H9 (cell line): ENCODE measurements around the gene REG4. TPM values are rescaled to one million over a fixed set of nuclear protein-coding genes. Genes with fewer than 3 reads are reported as not detected.
"Not testable (repeated sequence)": the region's sequence is repeated elsewhere in the genome, so short reads cannot be mapped to it uniquely, and the experiment has no call there.

Source experiments
- DNase-seq: peaks from one replicate; pipeline ENCODE4 v3.0.0-alpha.2; 2017
- H2AFZ ChIP-seq: one replicate; pipeline ENCODE4 v1.6.1; 2013; ENCODE audit warnings: mild to moderate bottlenecking, low read length, control low read depth, moderate library complexity
- H2AK5ac ChIP-seq: 2 replicates; pipeline ENCODE4 v1.6.1; 2013; ENCODE audit warnings: low read length, control low read depth, mixed read lengths; ENCODE audit not compliant: insufficient read length
- H2BK120ac ChIP-seq: one replicate; pipeline ENCODE4 v1.6.1; 2013; ENCODE audit warnings: low read depth, mild to moderate bottlenecking, low read length, control low read depth, inconsistent platforms; ENCODE audit not compliant: poor library complexity, severe bottlenecking
- H2BK12ac ChIP-seq: 2 replicates; pipeline ENCODE4 v1.6.1; 2013; ENCODE audit warnings: low read length, control low read depth, mixed read lengths, low read depth; ENCODE audit not compliant: insufficient read length
- H2BK15ac ChIP-seq: 2 replicates; pipeline ENCODE4 v1.6.1; 2013; ENCODE audit warnings: low read depth, low read length, control low read depth
- H2BK20ac ChIP-seq: one replicate; pipeline ENCODE4 v1.6.1; 2013; ENCODE audit warnings: low read depth, mild to moderate bottlenecking, low read length, control low read depth, inconsistent platforms; ENCODE audit not compliant: poor library complexity, severe bottlenecking
- H2BK5ac ChIP-seq: 2 replicates; pipeline ENCODE4 v1.6.1; 2013; ENCODE audit warnings: low read length, control low read depth, mixed read lengths; ENCODE audit not compliant: insufficient read length
- H3K14ac ChIP-seq: 2 replicates; pipeline ENCODE4 v1.6.1; 2013; ENCODE audit warnings: low read length, control low read depth; ENCODE audit not compliant: insufficient read depth
- H3K18ac ChIP-seq: 2 replicates; pipeline ENCODE4 v1.6.1; 2013; ENCODE audit warnings: low read depth, mild to moderate bottlenecking, mixed read lengths, low read length, control low read depth; ENCODE audit not compliant: insufficient read length
- H3K23ac ChIP-seq: 2 replicates; pipeline ENCODE4 v1.6.1; 2013; ENCODE audit warnings: low read length, control low read depth, mixed read lengths, low read depth; ENCODE audit not compliant: insufficient read length
- H3K23me2 ChIP-seq: 2 replicates; pipeline ENCODE4 v1.6.1; 2013; ENCODE audit warnings: low read depth, mild to moderate bottlenecking, mixed read lengths, low read length, control low read depth; ENCODE audit not compliant: insufficient read length, poor library complexity, severe bottlenecking
- H3K27ac ChIP-seq: 2 replicates; pipeline ENCODE4 v1.5.1; 2013; ENCODE audit warnings: low read length, control low read depth, mixed read lengths, low read depth; ENCODE audit not compliant: insufficient read length
- H3K27me3 ChIP-seq: 2 replicates; pipeline ENCODE4 v1.6.1; 2013; ENCODE audit warnings: low read length, control low read depth, inconsistent platforms; ENCODE audit not compliant: insufficient read depth
- H3K4ac ChIP-seq: 2 replicates; pipeline ENCODE4 v1.6.1; 2013; ENCODE audit warnings: low read depth, mild to moderate bottlenecking, control low read depth, inconsistent platforms, low read length, moderate library complexity
- H3K4me1 ChIP-seq: 2 replicates; pipeline ENCODE4 v1.6.1; 2013; ENCODE audit warnings: low read length, control low read depth, inconsistent platforms; ENCODE audit not compliant: insufficient read depth
- H3K4me2 ChIP-seq: 2 replicates; pipeline ENCODE4 v1.6.1; 2013; ENCODE audit warnings: low read length, control low read depth, mixed read lengths; ENCODE audit not compliant: insufficient read length, insufficient read depth
- H3K56ac ChIP-seq: 2 replicates; pipeline ENCODE4 v1.6.1; 2013; ENCODE audit warnings: low read depth, mild to moderate bottlenecking, mixed read lengths, low read length, control low read depth; ENCODE audit not compliant: insufficient read length
- H3K79me1 ChIP-seq: 2 replicates; pipeline ENCODE4 v1.6.1; 2013; ENCODE audit warnings: low read depth, mild to moderate bottlenecking, moderate library complexity, low read length, control low read depth, inconsistent platforms; ENCODE audit not compliant: insufficient read depth, poor library complexity, severe bottlenecking
- H3K79me2 ChIP-seq: 2 replicates; pipeline ENCODE4 v1.6.1; 2013; ENCODE audit warnings: low read length, control low read depth, inconsistent platforms; ENCODE audit not compliant: insufficient read depth
- H3K9ac ChIP-seq: 2 replicates; pipeline ENCODE4 v1.6.1; 2013; ENCODE audit warnings: low read length, control low read depth, mixed read lengths; ENCODE audit not compliant: insufficient read length; ENCODE audit errors: extremely low read depth
- H3K9me3 ChIP-seq: one replicate; pipeline ENCODE4 v1.6.1; 2013; ENCODE audit warnings: low read depth, low read length, inconsistent platforms; ENCODE audit not compliant: control insufficient read depth
- H3T11ph ChIP-seq: one replicate; pipeline ENCODE4 v1.6.1; 2013; ENCODE audit warnings: mild to moderate bottlenecking, low read length, control low read depth, inconsistent platforms
- H4K20me1 ChIP-seq: one replicate; pipeline ENCODE4 v1.6.1; 2013; ENCODE audit not compliant: control insufficient read depth, insufficient read length, insufficient read depth
- H4K5ac ChIP-seq: 2 replicates; pipeline ENCODE4 v1.6.1; 2013; ENCODE audit warnings: low read depth, mild to moderate bottlenecking, mixed read lengths, low read length, control low read depth; ENCODE audit not compliant: insufficient read length
- H4K8ac ChIP-seq: replicated peaks from 2 replicates; pipeline ENCODE4 v1.6.1; 2013; ENCODE audit warnings: low read length, control low read depth, mixed read lengths, low read depth; ENCODE audit not compliant: insufficient read length
- H4K91ac ChIP-seq: 2 replicates; pipeline ENCODE4 v1.6.1; 2013; ENCODE audit warnings: low read depth, mild to moderate bottlenecking, moderate library complexity, mixed read lengths, low read length, control low read depth; ENCODE audit not compliant: insufficient read length
- H3K27ac Mint-ChIP-seq, 3 experiments: 2 replicates in 2 of 3; 3 replicates in 1 of 3; pipeline ENCODE4 v1.8.0; 2020 to 2021; ENCODE audit warnings: mixed read lengths in 3 of 3, mild to moderate bottlenecking in 1 of 3, moderate library complexity in 1 of 3
- H3K27me3 Mint-ChIP-seq: 2 replicates; pipeline ENCODE4 v1.8.0; 2021; ENCODE audit warnings: low read depth, mild to moderate bottlenecking, moderate library complexity, mixed read lengths
- H3K36me3 Mint-ChIP-seq, 3 experiments: 2 replicates in 2 of 3; 3 replicates in 1 of 3; pipeline ENCODE4 v1.8.0; 2020 to 2021; ENCODE audit warnings: low read depth in 3 of 3, mixed read lengths in 3 of 3; ENCODE audit not compliant: insufficient read depth in 1 of 3
- H3K4me1 Mint-ChIP-seq, 2 experiments: 2 replicates each; pipeline ENCODE4 v1.8.0; 2020; ENCODE audit warnings: mixed read lengths in 2 of 2
- H3K4me3 Mint-ChIP-seq, 2 experiments: 2 replicates in 1 of 2; 3 replicates in 1 of 2; pipeline ENCODE4 v1.8.0; 2020 to 2021; ENCODE audit warnings: mild to moderate bottlenecking in 2 of 2, mixed read lengths in 2 of 2, moderate library complexity in 1 of 2
- H3K9me3 Mint-ChIP-seq, 2 experiments: 2 replicates in 1 of 2; 3 replicates in 1 of 2; pipeline ENCODE4 v1.8.0; 2020; ENCODE audit warnings: mild to moderate bottlenecking in 2 of 2, mixed read lengths in 2 of 2, moderate library complexity in 1 of 2
- WGBS: extraction: QIAGEN DNeasy Blood & Tissue Kit; methylation state at CpG from one replicate; pipeline ENCODE4 v1.1.7; 2013; ENCODE audit warnings: missing lambda C conversion rate, low lambda C conversion rate, mixed read lengths; ENCODE audit not compliant: insufficient read length; ENCODE audit errors: extremely low coverage; 5-methylcytosine and 5-hydroxymethylcytosine counted together
- total RNA-seq: library from RNA; stranded (reverse); gene quantifications from 2 replicates; pipeline ENCODE4 v1.2.1, GENCODE V29; 2021

REG4 gene
- total RNA-seq, 1 experiment from 2014 or later, result not detected

GRCh38 chr1:119786046-119786445 lies 25.2 kb downstream of the REG4 start:
- not testable (repeated sequence) for H3K27ac Mint-ChIP-seq, H2BK15ac ChIP-seq, H3K4me3 Mint-ChIP-seq, H2BK120ac ChIP-seq, H2AK5ac ChIP-seq, H2BK12ac ChIP-seq, H3K4me1 Mint-ChIP-seq, H3K56ac ChIP-seq, DNase-seq, H3K9ac ChIP-seq, H3K27me3 Mint-ChIP-seq, H4K91ac ChIP-seq, H3K27me3 ChIP-seq, H2BK5ac ChIP-seq, H3K27ac ChIP-seq, H3K4ac ChIP-seq, H3K23ac ChIP-seq, H3K9me3 ChIP-seq, H3K4me1 ChIP-seq, H3K79me2 ChIP-seq, H4K8ac ChIP-seq, H3K4me2 ChIP-seq, H4K20me1 ChIP-seq, H2AFZ ChIP-seq, H3T11ph ChIP-seq, H3K14ac ChIP-seq, H3K18ac ChIP-seq, H3K36me3 Mint-ChIP-seq, H3K9me3 Mint-ChIP-seq, H3K23me2 ChIP-seq, H2BK20ac ChIP-seq, H4K5ac ChIP-seq, H3K79me1 ChIP-seq
- WGBS, result no CpG with 5 or more reads among the region's 7 CpGs
